Measurements from ENCODE around the gene ATP10A. TPM values are rescaled to one million over a fixed set of nuclear protein-coding genes. Genes with fewer than 3 reads are reported as not detected.

The ATP10A gene
- total and polyA plus RNA-seq, 9 of the 15 experiments (the other 6 are each of a cell fraction or from before 2014, with no cell fraction given): 0.09 TPM; not detected in 8

- BruUV-seq (replicated peaks): no TSS peak
- Histone ChIP-seq H3K9ac (ENCODE audit: insufficient read depth in 1 of 2, low read depth in 2 of 2, low read length in 2 of 2) (no peak overlapping the region), H3K4me3 (no peak overlapping the region), H3K27me3 (ENCODE audit: control insufficient read depth in 2 of 2, insufficient read depth in 2 of 2, low read length in 2 of 2) (peaks cover 0 to 9% of the 10 kb centered on the region in 2 experiments; a peak in 1 of 5 replicates), H3K9me3 (replicated peaks; ENCODE audit: control insufficient read depth, insufficient read depth, low read depth, low read length) (no peaks in the 10 kb centered on the region), H3K79me2 (ENCODE audit: control insufficient read depth, insufficient read depth, low read length) (no peaks in the 10 kb centered on the region), H3K4me1 (replicated peaks in 1 of 2; ENCODE audit: control insufficient read depth in 2 of 2, insufficient read depth in 2 of 2, low read length in 2 of 2) (no peaks in the 10 kb centered on the region), H2AFZ (ENCODE audit: low read depth, low read length) (no peak overlapping the region), H3K9me1 (ENCODE audit: control insufficient read depth, insufficient read depth, low read length) (no peaks in the 10 kb centered on the region), H4K20me1 (replicated peaks; ENCODE audit: control insufficient read depth, insufficient read depth, low read length) (no peaks in the 10 kb centered on the region), H3K4me2 (ENCODE audit: insufficient read depth, low read length) (no peak overlapping the region), H3K36me3 (ENCODE audit: control insufficient read depth, insufficient read depth, low read length) (no peaks in the 10 kb centered on the region), H3K27ac (ENCODE audit: extremely low read depth, low read depth, low read length) (no peak overlapping the region)
- intact Hi-C loops (cut with micrococcal nuclease): no loop called here
- POLR2A ChIA-PET: no interaction called here
- CTCF ChIA-PET (ENCODE audit: low intra/inter-chr PET ratio): no interaction called here
- 14% methylated on average over 2 of the region's 2 CpGs for WGBS (ENCODE audit: insufficient coverage, low coverage, missing lambda C conversion rate)
- FAIRE-seq: no peak
- TF ChIP-seq TAF15 (IDR thresholded peaks at IDR 0.05; ENCODE audit: low read depth, low read length) (no peak), NCOR1 (IDR thresholded peaks at IDR 0.05) (no peak), CEBPG (CRISPR knock-in tag; IDR thresholded peaks at IDR 0.05) (no peak), CEBPG (tag; conservative IDR thresholded peaks at IDR 0.05 in 1 of 2, IDR thresholded peaks at IDR 0.05 in 1 of 2) (peak; percentile 28 to 62; a peak in 1 of 4 replicates), ZNF407 (IDR thresholded peaks at IDR 0.05; ENCODE audit: low read depth) (no peak), ATF3 (IDR thresholded peaks at IDR 0.05) (peak; percentile 23; the same call in 1 of the 2 replicates), ATF3 (CRISPR knock-in tag; conservative IDR thresholded peaks at IDR 0.05) (no peak), NFATC3 (IDR thresholded peaks at IDR 0.05) (no peak), GABPA (tag; conservative IDR thresholded peaks at IDR 0.05; ENCODE audit: low read depth) (no peak)
- no peak for DNase-seq (ENCODE audit: extremely low read depth in 1 of 4, low spot score in 3 of 4)
- in situ Hi-C loops (cut with MboI): no loop called here
- peak; percentile 59 for ATAC-seq
Measured at GRCh38 chr15:25905140-25905539, 42.0 kb upstream of the ATP10A start.
